Suprapubic skin (tissue), 4 donors: ENCODE data around the gene MAP2K6.

Experiments used
- POLR2A ChIP-seq, 2 donors: fragments of 450-650 bp; IDR thresholded peaks; one replicate each; pipeline ENCODE4 v1.6.1; 2017; ENCODE audit warnings: antibody characterized with exemption in 2 of 2, mild to moderate bottlenecking in 2 of 2, moderate library complexity in 2 of 2
- POLR2AphosphoS5 ChIP-seq, 3 donors: sonication (generic); formaldehyde crosslinking; IDR thresholded peaks; one replicate each; pipeline ENCODE4 v1.6.1; 2017; ENCODE audit warnings: antibody characterized with exemption in 3 of 3
- TF ChIP-seq, protein P1 (sequence below), 2 donors: fragments of 200-600 bp in 1 of 2; fragments of 450-650 bp in 1 of 2; sonication (generic) in 1 of 2; IDR thresholded peaks; one replicate each; pipeline ENCODE4 v1.5.1; 2016 to 2019; ENCODE audit warnings: antibody characterized with exemption in 2 of 2, mild to moderate bottlenecking in 1 of 2, moderate library complexity in 1 of 2

DNA sequence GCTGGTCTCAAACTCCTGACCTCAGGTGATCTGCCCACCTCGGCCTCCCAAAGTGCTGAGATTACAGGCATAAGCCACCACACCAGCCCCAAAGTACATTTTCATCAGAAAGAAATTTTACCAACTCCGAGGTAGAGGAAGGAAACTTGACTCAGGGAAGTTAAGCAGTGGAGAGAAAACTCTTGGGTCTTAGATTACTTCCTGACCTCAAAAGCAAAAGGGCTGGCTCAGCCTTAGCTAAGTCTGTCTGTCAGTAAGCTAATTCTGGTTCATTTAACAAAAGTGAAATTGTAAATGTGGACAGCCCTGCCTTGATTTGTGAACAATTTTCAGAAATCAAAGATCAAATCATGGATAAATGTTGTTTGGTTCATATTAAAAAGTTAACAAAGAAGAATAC, 30.6 kb downstream of the MAP2K6 start:
- TF ChIP-seq, protein P1, sequence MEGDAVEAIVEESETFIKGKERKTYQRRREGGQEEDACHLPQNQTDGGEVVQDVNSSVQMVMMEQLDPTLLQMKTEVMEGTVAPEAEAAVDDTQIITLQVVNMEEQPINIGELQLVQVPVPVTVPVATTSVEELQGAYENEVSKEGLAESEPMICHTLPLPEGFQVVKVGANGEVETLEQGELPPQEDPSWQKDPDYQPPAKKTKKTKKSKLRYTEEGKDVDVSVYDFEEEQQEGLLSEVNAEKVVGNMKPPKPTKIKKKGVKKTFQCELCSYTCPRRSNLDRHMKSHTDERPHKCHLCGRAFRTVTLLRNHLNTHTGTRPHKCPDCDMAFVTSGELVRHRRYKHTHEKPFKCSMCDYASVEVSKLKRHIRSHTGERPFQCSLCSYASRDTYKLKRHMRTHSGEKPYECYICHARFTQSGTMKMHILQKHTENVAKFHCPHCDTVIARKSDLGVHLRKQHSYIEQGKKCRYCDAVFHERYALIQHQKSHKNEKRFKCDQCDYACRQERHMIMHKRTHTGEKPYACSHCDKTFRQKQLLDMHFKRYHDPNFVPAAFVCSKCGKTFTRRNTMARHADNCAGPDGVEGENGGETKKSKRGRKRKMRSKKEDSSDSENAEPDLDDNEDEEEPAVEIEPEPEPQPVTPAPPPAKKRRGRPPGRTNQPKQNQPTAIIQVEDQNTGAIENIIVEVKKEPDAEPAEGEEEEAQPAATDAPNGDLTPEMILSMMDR (IDR thresholded peaks at IDR 0.05) = no peak
- TF ChIP-seq POLR2A (IDR thresholded peaks at IDR 0.05) (no peak), POLR2AphosphoS5 (IDR thresholded peaks at IDR 0.05) (no peak)
